DND-41 (cell line): ENCODE data around the gene UPP2.

Source experiments
- EZH2 ChIP-seq: IDR thresholded peaks from 3 replicates; pipeline ENCODE4 v1.6.1; 2012; ENCODE audit warnings: borderline replicate concordance, low read depth, mild to moderate bottlenecking, moderate library complexity, low read length, inconsistent platforms; ENCODE audit not compliant: severe bottlenecking
- TF ChIP-seq, protein P1 (sequence below): IDR thresholded peaks from 2 replicates; pipeline ENCODE4 v1.5.1; 2012; ENCODE audit warnings: borderline replicate concordance, low read length, moderate library complexity, mild to moderate bottlenecking; ENCODE audit not compliant: poor library complexity, severe bottlenecking; ENCODE audit errors: extremely low read depth

DNA sequence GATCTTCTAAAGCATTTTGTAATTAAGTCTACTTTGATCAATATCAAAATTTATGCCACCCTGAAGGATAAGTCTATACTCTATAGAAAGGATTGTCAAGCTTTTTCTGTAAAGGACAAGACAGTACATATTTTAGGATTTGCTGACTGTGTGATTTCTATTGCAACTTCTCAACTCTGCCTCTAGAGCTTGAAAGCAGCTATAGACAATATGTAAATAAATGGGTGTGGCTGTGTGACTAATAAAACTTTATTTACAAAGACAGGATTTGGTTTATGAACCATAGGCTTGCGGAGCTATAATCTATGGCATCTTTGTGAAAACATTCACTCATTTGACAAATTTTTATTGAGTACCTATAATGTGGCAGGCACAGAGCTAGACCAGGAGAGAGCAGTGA, 18.4 kb downstream of the UPP2 start:
- TF ChIP-seq, protein P1, sequence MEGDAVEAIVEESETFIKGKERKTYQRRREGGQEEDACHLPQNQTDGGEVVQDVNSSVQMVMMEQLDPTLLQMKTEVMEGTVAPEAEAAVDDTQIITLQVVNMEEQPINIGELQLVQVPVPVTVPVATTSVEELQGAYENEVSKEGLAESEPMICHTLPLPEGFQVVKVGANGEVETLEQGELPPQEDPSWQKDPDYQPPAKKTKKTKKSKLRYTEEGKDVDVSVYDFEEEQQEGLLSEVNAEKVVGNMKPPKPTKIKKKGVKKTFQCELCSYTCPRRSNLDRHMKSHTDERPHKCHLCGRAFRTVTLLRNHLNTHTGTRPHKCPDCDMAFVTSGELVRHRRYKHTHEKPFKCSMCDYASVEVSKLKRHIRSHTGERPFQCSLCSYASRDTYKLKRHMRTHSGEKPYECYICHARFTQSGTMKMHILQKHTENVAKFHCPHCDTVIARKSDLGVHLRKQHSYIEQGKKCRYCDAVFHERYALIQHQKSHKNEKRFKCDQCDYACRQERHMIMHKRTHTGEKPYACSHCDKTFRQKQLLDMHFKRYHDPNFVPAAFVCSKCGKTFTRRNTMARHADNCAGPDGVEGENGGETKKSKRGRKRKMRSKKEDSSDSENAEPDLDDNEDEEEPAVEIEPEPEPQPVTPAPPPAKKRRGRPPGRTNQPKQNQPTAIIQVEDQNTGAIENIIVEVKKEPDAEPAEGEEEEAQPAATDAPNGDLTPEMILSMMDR = no peak
- no peak for TF ChIP-seq EZH2
